GM19372 (cell line): ENCODE measurements around the gene FGF10.

Experiments used
- ATAC-seq: cut with Tn5 transposase; IDR thresholded peaks from one replicate; pipeline ENCODE4 v1.9.1; 2021; ENCODE audit warnings: mild to moderate bottlenecking, low read depth, moderate library complexity; ENCODE audit not compliant: unreplicated experiment

Gene FGF10

GRCh38 chr5:44360919-44361318, 28.3 kb downstream of the FGF10 start:
- no peak for ATAC-seq

GRCh38 chr5:44358421-44358820, 30.8 kb downstream of the FGF10 start:
- no peak for ATAC-seq

- no peak for ATAC-seq
Observed at GRCh38 chr5:44356231-44356630, 33.0 kb downstream of the FGF10 start.

- no peak for ATAC-seq
Observed at GRCh38 chr5:44345871-44346270, 43.3 kb downstream of the FGF10 start.

- peak; percentile 58 for ATAC-seq
Observed at GRCh38 chr5:44336708-44337107, 52.5 kb downstream of the FGF10 start.

GRCh38 chr5:44334622-44335021, 54.6 kb downstream of the FGF10 start:
- no peak for ATAC-seq

- ATAC-seq = peak; percentile 69
Observed at GRCh38 chr5:44332285-44332971, 56.8 kb downstream of the FGF10 start.

- no peak for ATAC-seq
Observed at GRCh38 chr5:44331471-44332050, 57.7 kb downstream of the FGF10 start.

GRCh38 chr5:44329716-44330115, 59.5 kb downstream of the FGF10 start:
- ATAC-seq = no peak

GRCh38 chr5:44321144-44321725, 68.0 kb downstream of the FGF10 start:
- ATAC-seq = no peak

- ATAC-seq = no peak
Observed at GRCh38 chr5:44320188-44320587, 69.0 kb downstream of the FGF10 start.

- ATAC-seq = no peak
Observed at GRCh38 chr5:44318883-44319282, 70.3 kb downstream of the FGF10 start.

GRCh38 chr5:44312374-44312773, 76.8 kb downstream of the FGF10 start:
- ATAC-seq = no peak

- no peak for ATAC-seq
Observed at GRCh38 chr5:44300551-44300950, 88.7 kb downstream of the FGF10 start.

- ATAC-seq = no peak
Observed at GRCh38 chr5:44299394-44299793, 89.8 kb downstream of the FGF10 start.

GRCh38 chr5:44294516-44294915, 94.7 kb downstream of the FGF10 start:
- ATAC-seq = no peak

GRCh38 chr5:44292736-44293135, 96.5 kb downstream of the FGF10 start:
- no peak for ATAC-seq

- no peak for ATAC-seq
Observed at GRCh38 chr5:44278469-44278868, 110.8 kb downstream of the FGF10 start.

- no peak for ATAC-seq
Observed at GRCh38 chr5:44275908-44276307, 113.3 kb downstream of the FGF10 start.

GRCh38 chr5:44275329-44275728, 113.9 kb downstream of the FGF10 start:
- no peak for ATAC-seq

- ATAC-seq = no peak
Observed at GRCh38 chr5:44267909-44268308, 121.3 kb downstream of the FGF10 start.
